Stimulated activated effector memory CD8-positive, alpha-beta T cell treated with anti-CD3 and anti-CD28 coated beads, Interleukin-12 subunit alpha, Interleukin-12 subunit beta, amount 100 ng/mL, for 72 hours (primary cell): ENCODE data around the gene BEST3.
"Not testable (repeated sequence)": the region's sequence is repeated elsewhere in the genome, so short reads cannot be mapped to it uniquely, and the experiment has no call there.

ENCODE experiments used
- ATAC-seq: fragments of 150-1000 bp; cut with Tn5 transposase; 2 replicates; pipeline ENCODE4 v1.10.0; 2021
- DNase-seq, 2 donors: peaks; one replicate each; pipeline ENCODE4 v3.0.0; 2021 to 2022; ENCODE audit warnings: low spot score in 2 of 2
- H3K27ac Mint-ChIP-seq: one replicate; pipeline ENCODE4 v1.8.0; 2022; ENCODE audit warnings: mild to moderate bottlenecking, mixed read lengths
- H3K36me3 Mint-ChIP-seq: one replicate; pipeline ENCODE4 v1.8.0; 2022; ENCODE audit warnings: mild to moderate bottlenecking, mixed read lengths
- H3K4me1 Mint-ChIP-seq: one replicate; pipeline ENCODE4 v1.8.0; 2022; ENCODE audit warnings: mixed read lengths
- H3K4me3 Mint-ChIP-seq: one replicate; pipeline ENCODE4 v1.8.0; 2022; ENCODE audit warnings: mild to moderate bottlenecking, mixed read lengths
- H3K9me3 Mint-ChIP-seq: one replicate; pipeline ENCODE4 v1.8.0; 2022; ENCODE audit warnings: mixed read lengths

BEST3 gene

GRCh38 chr12:69666798-69667197 is 32.3 kb downstream of the BEST3 start:
- Mint-ChIP-seq H3K4me1 (no peaks in the 10 kb centered on the region), H3K9me3 (no peaks in the 10 kb centered on the region)
- DNase-seq = no peak

GRCh38 chr12:69664930-69665377 is 34.1 kb downstream of the BEST3 start:
- DNase-seq, H3K36me3 Mint-ChIP-seq, H3K9me3 Mint-ChIP-seq, H3K4me1 Mint-ChIP-seq, H3K27ac Mint-ChIP-seq, ATAC-seq, H3K4me3 Mint-ChIP-seq: not testable (repeated sequence)

More at GRCh38 chr12:69666798-69667197, 32.3 kb downstream of the BEST3 start:
- ATAC-seq = no peak
- Mint-ChIP-seq H3K4me3 (no peak overlapping the region), H3K36me3 (no peaks in the 10 kb centered on the region), H3K27ac (no peak overlapping the region)

DNA sequence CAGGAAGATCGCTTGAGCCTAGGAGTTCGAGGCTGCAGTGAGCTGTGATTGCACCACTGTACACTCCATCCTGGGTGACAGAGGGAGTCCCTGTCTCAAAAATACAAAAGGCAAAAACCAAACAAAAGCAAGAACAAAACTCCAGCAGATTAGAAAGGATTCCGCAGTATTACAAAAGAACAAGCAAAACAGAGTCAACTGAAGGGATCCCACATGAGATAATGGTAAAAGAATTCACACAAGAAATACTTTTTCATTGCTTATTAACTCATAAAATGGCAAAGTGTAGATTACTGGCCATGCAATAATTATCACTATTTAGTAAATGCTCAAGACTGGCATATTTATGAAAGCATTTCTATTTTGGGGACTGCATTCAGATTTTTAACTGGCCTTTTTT is 35.4 kb downstream of the BEST3 start:
- Mint-ChIP-seq H3K4me3 (no peak overlapping the region), H3K4me1 (no peaks in the 10 kb centered on the region), H3K27ac (no peak overlapping the region), H3K36me3 (no peaks in the 10 kb centered on the region), H3K9me3 (no peaks in the 10 kb centered on the region)
- no peak for DNase-seq
- no peak for ATAC-seq

DNA sequence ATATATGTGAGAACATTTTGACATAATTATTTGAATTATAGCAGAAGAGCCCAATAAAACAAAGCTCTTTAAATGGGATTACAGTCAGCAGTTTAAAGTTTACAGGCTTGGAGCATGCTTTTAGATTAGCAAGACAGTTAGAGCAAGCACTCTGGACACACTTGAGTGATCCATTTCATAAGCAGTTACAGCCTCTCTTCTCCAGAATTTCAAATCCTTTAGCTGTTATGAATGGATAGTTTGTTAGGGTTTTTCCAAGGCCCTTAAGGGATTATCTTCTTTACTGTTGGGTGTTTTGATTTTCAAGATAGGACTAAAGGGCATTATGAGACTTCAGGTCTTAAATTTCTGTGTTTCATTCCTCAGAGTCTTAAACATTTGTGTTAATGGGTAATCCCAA is 36.3 kb downstream of the BEST3 start:
- DNase-seq (no peak), ATAC-seq (no peak)
- H3K27ac Mint-ChIP-seq = no peak overlapping the region
- H3K9me3 Mint-ChIP-seq = no peaks in the 10 kb centered on the region
- no peaks in the 10 kb centered on the region for H3K36me3 Mint-ChIP-seq
- no peak overlapping the region for H3K4me3 Mint-ChIP-seq
- H3K4me1 Mint-ChIP-seq = no peaks in the 10 kb centered on the region

- Mint-ChIP-seq H3K4me1 (no peaks in the 10 kb centered on the region), H3K27ac (no peak overlapping the region), H3K4me3 (no peak overlapping the region), H3K36me3 (no peaks in the 10 kb centered on the region), H3K9me3 (no peaks in the 10 kb centered on the region)
- no peak for DNase-seq
- ATAC-seq = no peak
Measured at GRCh38 chr12:69661386-69661785, 37.7 kb downstream of the BEST3 start.

- H3K27ac Mint-ChIP-seq = no peak overlapping the region
- H3K36me3 Mint-ChIP-seq = no peaks in the 10 kb centered on the region
- ATAC-seq (no peak), DNase-seq (no peak)
- H3K4me1 Mint-ChIP-seq = no peaks in the 10 kb centered on the region
- no peaks in the 10 kb centered on the region for H3K9me3 Mint-ChIP-seq
- H3K4me3 Mint-ChIP-seq = no peak overlapping the region
Measured at GRCh38 chr12:69660164-69660863, 38.8 kb downstream of the BEST3 start.

DNA sequence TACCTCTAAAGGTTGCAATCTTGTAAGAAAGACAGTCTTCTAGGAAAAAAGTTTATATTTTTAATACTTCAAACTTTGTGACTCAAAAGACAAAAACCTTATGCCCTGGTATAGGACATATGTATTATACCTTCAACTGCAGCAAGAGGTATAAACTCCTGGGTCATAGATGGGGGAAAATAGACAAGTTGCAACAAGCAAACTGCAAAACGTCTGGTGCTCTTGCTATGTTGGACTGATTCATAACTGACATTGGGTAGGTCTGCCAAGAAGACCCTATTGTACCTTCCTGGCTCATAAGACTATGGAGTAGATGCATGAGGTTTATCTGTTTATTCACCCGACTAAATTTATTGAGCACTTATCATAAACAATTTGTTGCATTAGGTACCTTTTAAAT is 40.9 kb downstream of the BEST3 start:
- Mint-ChIP-seq H3K27ac (no peak overlapping the region), H3K36me3 (no peaks in the 10 kb centered on the region), H3K9me3 (no peaks in the 10 kb centered on the region), H3K4me1 (no peaks in the 10 kb centered on the region), H3K4me3 (no peak overlapping the region)
- no peak for ATAC-seq
- no peak for DNase-seq

DNA sequence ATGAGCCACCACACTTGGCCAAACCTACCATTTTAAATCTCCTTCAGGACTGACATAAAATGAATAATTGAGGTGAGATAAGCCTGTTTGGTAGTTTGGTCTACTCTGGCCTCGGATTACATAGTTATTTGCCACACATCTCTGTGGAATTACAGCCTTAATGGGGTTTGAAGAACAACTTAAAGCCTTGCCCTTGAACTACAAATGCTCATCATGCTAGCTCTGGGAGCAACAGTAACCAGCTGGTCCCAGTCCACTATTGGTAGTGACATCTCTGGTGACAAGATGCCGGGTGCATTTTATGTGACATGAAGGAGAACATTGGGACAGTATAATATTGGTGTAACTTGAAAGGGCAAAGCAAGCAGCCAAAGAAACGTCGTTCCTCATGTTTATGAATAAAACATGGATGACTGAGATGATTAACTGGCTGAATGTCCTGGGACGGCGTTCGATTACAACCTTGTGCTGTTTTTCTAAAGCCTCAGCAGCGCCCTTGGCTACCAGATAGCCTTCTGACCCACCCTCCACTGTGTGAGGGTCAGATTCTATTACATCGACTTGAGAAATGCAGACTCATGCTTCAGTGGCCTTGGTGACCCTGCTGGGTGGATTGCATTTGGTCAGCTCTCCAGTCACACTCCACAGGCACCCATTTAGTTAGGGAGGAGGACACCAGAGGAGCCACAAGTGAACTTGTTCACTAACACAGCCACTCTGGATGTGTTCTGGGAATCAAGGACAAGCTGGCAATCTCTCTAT is 41.5 kb downstream of the BEST3 start:
- ATAC-seq (no peak), DNase-seq (no peak)
- H3K36me3 Mint-ChIP-seq = no peaks in the 10 kb centered on the region
- H3K4me1 Mint-ChIP-seq = no peaks in the 10 kb centered on the region
- no peaks in the 10 kb centered on the region for H3K9me3 Mint-ChIP-seq
- H3K4me3 Mint-ChIP-seq = no peak overlapping the region
- H3K27ac Mint-ChIP-seq = no peak overlapping the region

GRCh38 chr12:69655616-69656340 is 43.3 kb downstream of the BEST3 start:
- no peaks in the 10 kb centered on the region for H3K36me3 Mint-ChIP-seq
- H3K4me3 Mint-ChIP-seq = no peak overlapping the region
- H3K27ac Mint-ChIP-seq = no peak overlapping the region
- no peaks in the 10 kb centered on the region for H3K4me1 Mint-ChIP-seq
- no peak for ATAC-seq
- H3K9me3 Mint-ChIP-seq = no peaks in the 10 kb centered on the region
- no peak for DNase-seq

GRCh38 chr12:69653703-69654102 is 45.4 kb downstream of the BEST3 start:
- H3K36me3 Mint-ChIP-seq = no peaks in the 10 kb centered on the region
- H3K4me1 Mint-ChIP-seq = no peaks in the 10 kb centered on the region
- H3K9me3 Mint-ChIP-seq = no peaks in the 10 kb centered on the region
- DNase-seq (no peak), ATAC-seq (no peak)
- no peak overlapping the region for H3K4me3 Mint-ChIP-seq
- H3K27ac Mint-ChIP-seq = no peak overlapping the region

GRCh38 chr12:69651922-69652321 is 47.2 kb downstream of the BEST3 start:
- DNase-seq (no peak), ATAC-seq (no peak)
- H3K9me3 Mint-ChIP-seq = no peaks in the 10 kb centered on the region
- H3K36me3 Mint-ChIP-seq = no peaks in the 10 kb centered on the region
- H3K4me3 Mint-ChIP-seq = no peak overlapping the region
- H3K27ac Mint-ChIP-seq = no peak overlapping the region
- no peaks in the 10 kb centered on the region for H3K4me1 Mint-ChIP-seq

DNA sequence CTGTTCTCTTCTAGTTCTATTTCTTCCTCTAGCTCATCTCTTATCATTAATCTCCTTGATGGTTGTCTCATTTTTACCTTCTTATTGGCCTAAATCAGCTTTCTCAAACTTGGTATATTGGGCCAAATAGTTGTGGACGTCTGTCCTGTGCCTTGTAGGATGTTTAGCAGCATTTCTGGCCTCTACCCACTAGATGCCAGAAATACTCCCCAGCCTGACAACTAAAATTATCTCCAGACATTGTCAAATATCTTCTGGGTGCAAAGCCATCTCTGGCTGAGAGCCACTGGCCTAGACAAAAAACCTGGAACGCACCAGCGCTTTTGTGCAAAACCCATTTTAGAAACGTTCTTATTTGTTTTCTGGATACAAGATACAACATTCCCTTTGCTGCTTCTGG is 49.6 kb downstream of the BEST3 start:
- no peak for DNase-seq
- H3K27ac Mint-ChIP-seq = no peak overlapping the region
- H3K36me3 Mint-ChIP-seq = no peaks in the 10 kb centered on the region
- ATAC-seq = no peak
- H3K4me3 Mint-ChIP-seq = no peak overlapping the region
- H3K9me3 Mint-ChIP-seq = no peaks in the 10 kb centered on the region
- no peaks in the 10 kb centered on the region for H3K4me1 Mint-ChIP-seq

DNA sequence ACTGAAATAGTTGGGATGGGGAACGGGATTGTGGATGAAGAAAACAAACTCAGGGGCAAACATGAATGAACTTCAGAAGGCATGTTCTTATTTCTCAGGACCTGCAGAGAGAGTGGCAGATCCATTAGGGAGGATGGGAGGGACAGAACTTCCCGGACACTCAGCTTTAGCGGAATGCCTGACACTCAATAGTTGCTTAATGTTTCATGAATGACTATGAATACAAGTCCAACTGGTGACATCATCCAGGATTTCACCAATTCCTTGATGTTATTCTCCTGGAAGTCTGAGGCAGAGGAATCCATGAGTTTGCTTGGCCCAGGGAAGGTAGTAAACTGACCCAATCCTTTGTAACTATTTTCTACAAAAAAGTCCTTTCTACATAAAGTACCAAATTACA is 50.6 kb downstream of the BEST3 start:
- no peaks in the 10 kb centered on the region for H3K4me1 Mint-ChIP-seq
- no peaks in the 10 kb centered on the region for H3K36me3 Mint-ChIP-seq
- DNase-seq (no peak), ATAC-seq (no peak)
- H3K9me3 Mint-ChIP-seq = no peaks in the 10 kb centered on the region
- H3K4me3 Mint-ChIP-seq = no peak overlapping the region
- H3K27ac Mint-ChIP-seq = no peak overlapping the region

DNA sequence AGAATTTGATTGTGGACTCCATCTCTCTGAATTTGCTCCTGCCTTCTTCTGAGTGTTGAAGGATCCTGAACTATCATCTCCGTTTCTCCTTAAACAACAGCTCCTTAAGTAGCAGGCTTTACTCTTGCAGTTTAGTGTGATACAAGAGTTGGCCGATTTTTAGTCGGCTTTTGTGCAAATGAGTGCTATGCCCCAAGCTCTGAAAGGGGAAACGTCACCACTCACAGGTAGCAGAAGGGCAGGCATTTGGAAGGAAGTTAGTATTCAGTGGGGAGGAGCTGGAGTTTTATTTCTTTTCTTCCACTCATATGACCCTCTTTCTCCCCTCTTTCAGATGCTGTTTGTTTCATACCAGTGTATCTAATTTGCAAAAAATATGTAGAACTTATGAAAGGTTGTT is 51.9 kb downstream of the BEST3 start:
- Mint-ChIP-seq H3K27ac (no peak overlapping the region), H3K36me3 (no peaks in the 10 kb centered on the region), H3K4me1 (no peaks in the 10 kb centered on the region), H3K4me3 (no peak overlapping the region), H3K9me3 (no peaks in the 10 kb centered on the region)
- DNase-seq (no peak), ATAC-seq (no peak)

GRCh38 chr12:69645031-69645430 is 54.1 kb downstream of the BEST3 start:
- DNase-seq = no peak
- no peak for ATAC-seq
- no peaks in the 10 kb centered on the region for H3K36me3 Mint-ChIP-seq
- H3K4me1 Mint-ChIP-seq = no peaks in the 10 kb centered on the region
- no peak overlapping the region for H3K27ac Mint-ChIP-seq
- H3K4me3 Mint-ChIP-seq = no peak overlapping the region
- H3K9me3 Mint-ChIP-seq = no peaks in the 10 kb centered on the region

DNA sequence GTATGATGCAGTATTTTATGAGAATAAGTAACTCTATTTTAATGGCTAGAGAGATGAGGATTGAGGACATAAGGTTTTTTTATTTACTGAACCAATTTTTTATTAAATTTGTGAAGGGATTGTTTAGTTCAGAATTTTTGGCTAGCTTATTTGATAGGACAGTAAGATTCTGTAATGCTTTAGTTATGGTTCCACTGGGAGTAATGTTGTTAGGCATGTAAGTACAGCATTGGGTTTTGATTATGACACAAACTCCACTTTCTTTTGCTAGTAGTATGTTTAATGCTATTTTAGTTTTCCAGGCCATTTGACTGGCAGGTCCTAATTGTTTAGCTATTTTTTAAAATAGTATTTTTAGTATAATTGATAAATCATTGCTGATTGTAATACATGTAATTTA is 54.6 kb downstream of the BEST3 start:
- ATAC-seq = no peak
- H3K27ac Mint-ChIP-seq = no peak overlapping the region
- H3K36me3 Mint-ChIP-seq = no peaks in the 10 kb centered on the region
- H3K4me3 Mint-ChIP-seq = no peak overlapping the region
- no peaks in the 10 kb centered on the region for H3K9me3 Mint-ChIP-seq
- H3K4me1 Mint-ChIP-seq = no peaks in the 10 kb centered on the region
- no peak for DNase-seq
